Stimulated activated CD8-positive, alpha-beta memory T cell treated with anti-CD3 and anti-CD28 coated beads, Interleukin-2, amount 100 ng/mL, for 1 hour (primary cell): Measurements from ENCODE around the gene KLK14.

Experiments
- DNase-seq, 2 donors: peaks; one replicate each; pipeline ENCODE4 v3.0.0-alpha.2; 2020; ENCODE audit warnings: low read depth in 2 of 2

KLK14 gene

DNA sequence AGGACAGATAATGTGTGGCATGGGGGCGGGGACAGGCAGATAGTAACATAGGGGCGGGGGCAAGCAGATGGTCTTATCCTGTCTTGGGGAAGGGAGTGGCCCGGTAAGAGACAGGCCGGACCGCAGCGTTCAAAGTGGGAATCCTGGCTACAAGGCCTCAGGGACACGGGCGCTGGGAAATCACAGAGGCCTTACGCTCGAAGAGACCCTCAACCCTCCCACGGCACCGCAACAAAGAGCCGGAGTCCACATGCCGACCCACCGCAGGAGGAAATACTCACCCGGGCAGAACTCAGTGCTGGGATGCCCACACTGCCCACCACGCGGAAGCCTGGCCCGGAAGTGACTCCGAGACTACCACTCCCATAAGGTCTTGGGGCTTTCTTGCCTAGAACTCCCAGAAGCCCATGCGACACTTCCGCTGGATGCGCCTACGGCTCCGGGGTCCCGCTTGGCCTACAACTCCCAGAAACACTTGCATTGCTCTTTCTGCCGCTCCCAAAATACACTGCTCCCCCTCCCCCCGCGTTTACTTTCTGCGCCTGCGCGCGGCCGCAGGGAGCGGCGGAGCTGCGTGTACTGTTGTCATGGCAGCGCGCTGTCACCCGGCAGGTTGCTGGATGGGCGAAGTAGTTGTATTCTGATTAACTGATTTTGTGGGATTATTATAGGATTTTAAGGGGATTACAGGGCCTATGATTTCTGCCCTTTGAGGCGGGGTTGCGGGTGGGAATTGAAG is 25.5 kb upstream of the KLK14 start, which contains the start of gene CTU1:
CTU1 (minus strand) TSS at position 344 of the 739 bp plus-strand sequence. CDS start 3,840 bp downstream, outside the sequence.
- peak; percentile 95 to 96 for DNase-seq

GRCh38 chr19:51107406-51108065 is 24.8 kb upstream of the KLK14 start:
- DNase-seq, result no peak

- DNase-seq, result no peak
Observed at GRCh38 chr19:51103926-51104341, 21.2 kb upstream of the KLK14 start.

DNA sequence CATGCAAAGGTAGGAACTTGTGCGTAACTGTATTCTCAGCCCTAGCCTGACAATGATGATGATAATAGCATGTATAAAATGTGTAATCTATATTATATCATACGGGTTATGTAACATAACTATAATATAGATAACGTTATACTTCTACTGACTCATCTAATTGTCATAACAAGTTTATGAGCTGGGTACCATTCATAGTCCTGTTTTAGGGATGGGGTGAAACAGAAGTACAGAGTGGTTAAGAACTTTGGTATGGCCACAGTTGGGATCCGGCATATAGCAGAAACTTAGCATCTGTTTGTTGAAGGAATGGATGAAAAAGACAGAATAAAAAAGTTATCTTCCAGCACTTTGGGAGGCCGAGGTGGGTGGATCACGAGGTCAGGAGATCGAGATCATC is 20.3 kb upstream of the KLK14 start:
- no peak for DNase-seq

DNA sequence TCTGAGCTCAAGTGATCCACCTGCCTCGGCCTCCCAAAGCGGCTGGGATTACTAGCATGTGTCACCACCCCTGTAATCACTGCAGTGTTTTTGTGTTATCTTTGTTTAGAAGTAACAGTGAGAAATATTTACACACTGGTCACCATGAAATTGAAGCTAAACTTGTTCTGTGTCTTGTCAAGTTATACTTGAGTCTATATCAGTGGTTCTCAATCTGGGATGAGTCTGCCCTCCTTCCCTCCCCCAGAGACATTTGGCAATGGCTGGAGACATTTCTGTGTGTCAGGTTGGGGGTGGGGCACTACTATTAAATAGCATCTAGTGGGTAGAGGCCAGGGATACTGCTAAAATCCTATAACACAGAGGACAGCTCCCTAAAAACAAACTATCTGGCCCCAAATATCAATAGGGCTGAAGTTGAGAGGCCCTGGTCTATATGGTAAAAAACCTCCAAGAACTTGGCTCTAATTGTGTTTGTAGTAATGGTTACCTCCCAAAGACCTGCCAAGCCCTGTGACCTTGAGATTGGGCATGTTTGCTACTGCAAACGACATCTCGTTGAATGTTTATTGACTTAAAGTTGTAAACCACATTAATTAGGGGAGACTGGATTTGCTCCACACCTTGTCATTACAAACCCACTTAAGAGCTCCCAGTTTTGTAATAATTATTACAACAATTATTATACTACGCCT is 18.6 kb upstream of the KLK14 start:
- DNase-seq, result no peak

DNA sequence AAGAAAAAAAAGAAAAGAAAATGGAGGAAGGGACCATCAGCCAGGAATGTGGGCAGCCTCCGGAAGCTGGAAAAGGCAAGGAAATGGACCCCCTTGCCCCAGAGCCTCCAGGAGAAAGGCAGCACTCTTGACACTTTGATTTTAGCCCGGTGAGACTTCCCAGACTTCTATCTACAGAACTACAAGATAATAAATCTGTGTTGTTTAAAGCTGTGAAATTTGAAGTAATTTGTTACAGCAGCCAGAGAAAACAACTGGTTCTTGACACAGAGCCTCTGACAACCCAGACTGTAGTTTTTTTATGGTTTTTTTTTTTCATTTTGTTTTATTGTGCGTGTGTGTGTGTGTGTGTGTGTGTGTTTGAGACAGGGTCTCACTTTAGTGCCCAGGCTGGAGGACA is 17.9 kb upstream of the KLK14 start:
- no peak for DNase-seq

DNA sequence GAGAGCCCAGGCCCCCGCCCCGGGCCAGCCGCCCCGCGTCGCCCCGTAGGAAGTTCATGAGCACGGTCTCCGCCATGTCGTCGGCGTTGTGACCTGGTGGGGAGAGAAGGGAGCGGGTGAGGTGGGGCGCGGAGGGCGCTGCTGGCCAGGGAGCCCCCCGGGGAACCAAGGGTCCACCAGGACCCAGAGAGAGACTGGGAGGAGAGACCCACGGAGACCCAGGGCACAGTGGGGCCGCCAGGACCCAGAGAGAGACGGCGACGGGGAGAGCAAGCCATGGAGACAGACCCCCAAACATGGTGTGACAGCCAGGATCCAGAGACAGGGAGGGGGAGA is 16.3 kb upstream of the KLK14 start:
- DNase-seq, result no peak

- DNase-seq, result no peak
Observed at GRCh38 chr19:51098365-51099046, 15.8 kb upstream of the KLK14 start.

- DNase-seq, result no peak
Observed at GRCh38 chr19:51097796-51098195, 15.1 kb upstream of the KLK14 start.

DNA sequence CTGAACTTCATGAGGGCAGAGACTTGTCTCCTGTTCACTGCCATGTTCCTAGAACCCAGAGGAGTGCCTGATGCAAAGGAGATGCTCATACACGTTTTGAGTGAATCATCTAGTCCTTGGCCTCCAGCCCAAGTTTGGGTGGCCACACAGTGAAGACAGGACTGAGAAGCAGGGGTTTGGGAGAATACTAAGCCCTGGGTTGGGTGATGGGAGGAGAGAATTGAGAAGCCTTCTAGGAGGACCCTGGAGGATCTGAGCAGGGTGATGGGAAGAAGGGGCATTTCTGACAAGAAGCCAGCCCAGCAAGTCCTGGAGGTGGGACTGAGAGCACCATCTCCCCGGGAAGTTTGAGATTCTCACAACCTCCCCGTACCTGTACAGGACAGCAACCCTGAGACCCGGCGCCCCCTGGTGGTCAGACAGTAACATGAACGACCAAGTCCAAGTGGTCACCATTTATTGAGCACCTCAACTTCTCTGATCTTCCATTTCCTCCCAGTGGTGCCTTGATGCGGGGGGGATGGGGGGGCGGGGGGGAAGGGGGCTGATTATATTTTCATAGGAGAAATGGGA is 14.6 kb upstream of the KLK14 start:
- peak; percentile 31 to 48 for DNase-seq

DNA sequence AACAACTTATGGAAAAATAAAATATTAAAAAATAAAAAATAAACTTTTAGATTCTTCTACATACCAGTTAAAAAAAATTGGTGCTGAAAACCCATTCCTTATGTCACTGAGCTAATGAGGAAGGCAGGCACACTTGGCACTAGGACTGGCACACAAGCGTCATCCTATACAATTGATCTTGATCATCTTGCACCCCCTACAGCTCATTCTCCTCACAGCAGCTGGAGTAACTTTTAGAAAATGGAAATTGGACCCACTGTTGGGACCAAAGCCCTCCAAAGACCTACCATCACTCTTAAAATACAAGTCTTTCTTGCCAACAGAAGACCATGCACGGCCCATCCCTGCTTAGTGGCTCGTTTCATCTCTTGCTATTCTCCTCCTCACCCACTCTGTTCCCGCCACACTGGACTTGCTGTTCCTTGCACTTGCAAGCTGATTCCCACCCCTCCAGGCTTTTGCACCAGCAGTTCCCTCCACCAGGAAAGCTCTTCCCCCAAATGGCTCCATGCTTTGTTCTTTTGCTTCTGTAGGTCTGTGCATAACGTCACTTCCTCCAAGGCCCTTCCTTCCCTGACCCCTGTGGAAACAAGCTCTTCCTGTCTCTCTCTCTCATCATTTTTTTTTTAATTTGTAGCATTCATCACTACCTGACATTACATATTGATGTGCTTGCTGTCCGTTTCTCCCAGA is 13.9 kb upstream of the KLK14 start:
- no peak for DNase-seq

- DNase-seq, result no peak
Observed at GRCh38 chr19:51094696-51095279, 12.1 kb upstream of the KLK14 start.

DNA sequence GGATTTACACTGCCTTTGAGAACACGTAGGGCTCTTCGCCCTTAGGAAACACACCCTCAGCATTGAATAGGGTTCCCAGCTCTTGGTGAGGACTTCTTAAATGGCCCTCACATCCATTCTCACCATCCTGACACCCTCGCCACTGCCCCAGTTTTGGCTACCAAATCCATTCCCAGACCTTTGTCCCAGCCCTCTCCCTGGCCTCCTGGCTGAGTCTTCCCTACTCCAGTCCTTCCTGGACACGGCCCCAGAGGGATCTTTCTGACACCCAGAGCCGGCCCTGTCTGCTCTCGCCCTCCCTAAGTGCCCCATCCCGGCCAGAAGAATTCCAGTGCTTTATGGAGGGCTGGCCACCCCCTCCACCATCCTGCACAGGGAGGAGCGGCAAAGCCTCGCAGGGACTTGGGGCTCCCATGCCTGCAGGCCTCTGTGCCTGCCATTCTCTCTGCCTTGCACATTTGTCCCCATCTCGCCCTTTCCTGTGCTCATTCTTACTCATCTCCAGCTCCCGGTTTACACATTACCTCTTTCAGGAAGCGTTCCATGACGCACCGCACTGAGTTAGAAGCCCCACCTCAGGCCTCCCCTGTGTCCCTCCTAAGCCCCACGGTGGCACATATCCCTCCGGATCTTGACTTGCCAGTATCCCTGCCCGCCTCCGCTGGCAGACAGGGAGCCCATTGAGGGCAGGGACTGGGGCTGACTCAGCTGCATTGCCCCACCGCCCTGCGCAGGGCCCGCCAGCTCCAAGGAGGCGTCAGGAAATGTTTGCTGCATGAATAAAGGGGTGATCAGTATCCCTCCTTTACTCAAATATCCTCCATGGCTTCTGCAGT is 11.0 kb upstream of the KLK14 start:
- DNase-seq, result no peak

GRCh38 chr19:51093101-51093500 is 10.4 kb upstream of the KLK14 start:
- DNase-seq, result no peak

DNA sequence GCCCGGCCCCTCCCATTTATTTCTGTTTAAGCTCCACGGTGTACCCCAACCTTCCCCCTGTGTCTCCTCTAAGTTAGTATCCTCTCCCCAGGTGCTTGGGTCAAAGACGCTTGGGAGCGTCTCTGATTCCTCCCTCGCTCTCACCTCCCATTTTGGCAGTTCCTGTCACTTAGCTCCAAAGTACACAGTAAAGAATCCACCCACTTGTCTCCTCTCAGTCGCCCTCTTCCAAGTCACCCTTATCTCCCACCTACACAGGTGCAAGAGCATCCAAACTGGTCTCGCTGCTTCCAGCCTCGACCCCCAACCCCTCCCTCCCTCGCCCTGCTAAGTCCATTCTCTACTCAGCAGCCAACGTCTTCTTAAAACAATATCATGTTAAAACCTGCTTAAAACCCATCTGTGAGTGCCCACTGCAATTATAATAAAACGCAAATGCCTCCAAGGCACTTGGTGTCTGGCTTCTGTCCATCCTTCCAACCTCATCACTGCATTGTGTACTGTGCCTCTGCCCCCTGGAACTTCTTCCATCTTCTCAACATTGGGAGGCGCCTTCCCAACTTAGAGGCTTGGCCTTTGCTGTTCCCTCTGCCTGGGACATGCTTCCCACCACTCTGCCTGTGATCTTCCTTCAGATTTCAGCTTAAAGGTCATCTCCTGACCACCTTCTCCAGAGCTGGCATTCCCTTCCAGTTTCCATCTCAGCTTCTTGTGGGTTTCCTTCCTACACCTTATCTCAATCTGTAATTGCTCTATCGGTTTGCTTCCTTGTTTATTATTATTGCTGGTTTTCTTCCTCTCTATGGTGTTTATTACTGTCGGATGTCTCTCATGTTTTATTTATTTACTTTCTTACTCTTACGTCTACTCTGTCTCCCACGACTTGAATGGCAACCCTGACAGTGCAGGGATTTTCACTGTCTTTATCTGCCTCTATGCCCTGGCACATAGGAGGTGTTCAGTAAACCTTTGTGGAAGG is 9.5 kb upstream of the KLK14 start:
- no peak for DNase-seq

GRCh38 chr19:51091126-51091525 is 8.4 kb upstream of the KLK14 start:
- no peak for DNase-seq

GRCh38 chr19:51090471-51090870 is 7.8 kb upstream of the KLK14 start:
- DNase-seq, result no peak

DNA sequence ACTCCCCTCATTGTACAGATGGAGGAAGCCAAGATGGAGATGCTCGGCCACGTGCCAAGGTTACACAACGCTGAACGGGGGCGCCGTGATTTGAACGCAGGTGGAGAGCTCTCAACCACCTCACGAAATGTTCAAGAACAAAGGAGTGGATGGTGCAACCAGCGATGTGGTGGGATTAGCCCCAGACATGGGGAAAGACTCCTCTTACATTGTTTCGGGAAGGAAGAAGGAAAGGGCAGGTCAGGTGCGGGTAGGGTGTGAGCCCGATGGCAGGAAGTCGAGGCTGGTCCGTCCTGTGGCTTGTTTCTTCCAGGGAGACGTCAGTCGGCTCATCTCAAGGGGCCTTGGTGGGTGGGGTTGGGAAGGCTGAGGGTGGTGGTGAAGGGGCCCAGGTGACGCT is 7.1 kb upstream of the KLK14 start:
- no peak for DNase-seq
